H1 (cell line): ENCODE data around the gene RPL18. TPM values are rescaled to one million over a fixed set of nuclear protein-coding genes. Genes with fewer than 3 reads are reported as not detected.

Source experiments
- CTCF ChIA-PET: fragments of 300-600 bp; sonication (Branson Sonifier 250); formaldehyde crosslinking; loops from one replicate; lab custom pipeline; 2021; ENCODE audit not compliant: partially characterized antibody; lab: Charles Lee
- POLR2A ChIA-PET: fragments of 300-600 bp; sonication (Branson Sonifier 250); formaldehyde crosslinking; loops from one replicate; lab custom pipeline; 2021; ENCODE audit warnings: inconsistent platforms; ENCODE audit not compliant: partially characterized antibody; lab: Charles Lee
- DNase-seq, 2 experiments: peaks; one replicate each; pipeline versions ENCODE4 v3.0.0 to v3.0.0-alpha.2; 2010 to 2022; ENCODE audit warnings: low spot score in 2 of 2, low read depth in 1 of 2, mixed read lengths in 1 of 2
- FAIRE-seq: peaks from 2 replicates; lab custom pipeline; 2011; peaks lifted over from hg19 to GRCh38; lab: Jason Lieb, UNC
- H2AFZ ChIP-seq: 2 replicates; pipeline ENCODE4 v1.8.1; 2012; ENCODE audit warnings: low read length, inconsistent platforms
- H2AK5ac ChIP-seq: 2 replicates; pipeline ENCODE4 v1.6.1; 2013; ENCODE audit warnings: low read depth, low read length
- H2BK120ac ChIP-seq: replicated peaks from 2 replicates; pipeline ENCODE3; 2013; ENCODE audit warnings: low read depth, low read length, inconsistent platforms
- H2BK12ac ChIP-seq: 2 replicates; pipeline ENCODE4 v1.6.1; 2013; ENCODE audit warnings: low read depth, low read length
- H2BK15ac ChIP-seq: 2 replicates; pipeline ENCODE4 v1.6.1; 2013; ENCODE audit warnings: low read length
- H2BK20ac ChIP-seq: 2 replicates; pipeline ENCODE4 v1.6.1; 2013; ENCODE audit warnings: low read length
- H2BK5ac ChIP-seq: 2 replicates; pipeline ENCODE4 v1.6.1; 2013; ENCODE audit warnings: low read depth, low read length
- H3K14ac ChIP-seq: 2 replicates; pipeline ENCODE4 v1.6.1; 2013; ENCODE audit warnings: inconsistent platforms; ENCODE audit not compliant: insufficient read length
- H3K18ac ChIP-seq: 2 replicates; pipeline ENCODE4 v1.6.1; 2013; ENCODE audit warnings: low read length; ENCODE audit errors: extremely low read depth
- H3K23ac ChIP-seq: 2 replicates; pipeline ENCODE4 v1.6.1; 2013; ENCODE audit warnings: inconsistent platforms; ENCODE audit not compliant: insufficient read length
- H3K23me2 ChIP-seq: 2 replicates; pipeline ENCODE4 v1.6.1; 2013; ENCODE audit warnings: low read depth, low read length
- H3K27ac ChIP-seq: 2 replicates; pipeline ENCODE4 v1.6.1; 2011; ENCODE audit warnings: low read depth, low read length, inconsistent platforms
- H3K27me3 ChIP-seq, 4 experiments: replicated peaks in 1 of 4; 1 replicate in 1 of 4; 2 replicates in 3 of 4; pipeline versions ENCODE4 v1.6.1 to v1.8.1; 2011 to 2013; ENCODE audit warnings: low read length in 3 of 4, mild to moderate bottlenecking in 3 of 4, inconsistent platforms in 2 of 4, mixed read lengths in 2 of 4, moderate library complexity in 1 of 4; ENCODE audit not compliant: control insufficient read depth in 3 of 4, insufficient read depth in 3 of 4; ENCODE audit errors: extremely low read depth in 1 of 4
- H3K36me3 ChIP-seq, 4 experiments: 2 replicates each; pipeline versions ENCODE4 v1.6.1 to v1.8.1; 2011 to 2013; ENCODE audit warnings: mild to moderate bottlenecking in 4 of 4, low read length in 3 of 4, moderate library complexity in 2 of 4, control low read depth in 1 of 4, inconsistent platforms in 1 of 4; ENCODE audit not compliant: insufficient read depth in 4 of 4, control insufficient read depth in 2 of 4
- H3K4ac ChIP-seq: replicated peaks from 2 replicates; pipeline ENCODE3; 2013; ENCODE audit warnings: low read length, low read depth, mixed read lengths, inconsistent platforms; ENCODE audit not compliant: insufficient read length
- H3K4me1 ChIP-seq, 4 experiments: replicated peaks in 1 of 4; 1 replicate in 1 of 4; 2 replicates in 3 of 4; pipeline versions ENCODE4 v1.6.1 to v1.8.1; 2011 to 2013; ENCODE audit warnings: low read length in 3 of 4, inconsistent platforms in 2 of 4, mixed read lengths in 1 of 4; ENCODE audit not compliant: insufficient read depth in 4 of 4, control insufficient read depth in 3 of 4
- H3K4me2 ChIP-seq, 2 experiments: 2 replicates each; pipeline versions ENCODE4 v1.6.1 to v1.8.1; 2011 to 2013; ENCODE audit warnings: low read depth in 2 of 2, low read length in 2 of 2, control low read depth in 1 of 2, inconsistent platforms in 1 of 2, mild to moderate bottlenecking in 1 of 2; ENCODE audit not compliant: insufficient read depth in 1 of 2
- H3K4me3 ChIP-seq, 4 experiments: fragments of 200-600, 300-600 bp in 1 of 4; sonication (generic), shearing (Covaris generic), sonication (Bioruptor Twin) in 1 of 4; 2 replicates each; pipeline versions ENCODE4 v1.5.1 to v1.8.1; 2011 to 2016; ENCODE audit warnings: low read length in 4 of 4, low read depth in 3 of 4, control low read depth in 2 of 4, inconsistent platforms in 2 of 4, mild to moderate bottlenecking in 2 of 4, mixed read lengths in 1 of 4, moderate library complexity in 1 of 4; ENCODE audit not compliant: insufficient read depth in 2 of 4; ENCODE audit errors: extremely low read depth in 1 of 4
- H3K56ac ChIP-seq: replicated peaks from 2 replicates; pipeline ENCODE3; 2013; ENCODE audit warnings: low read depth, mild to moderate bottlenecking, mixed read lengths, low read length, inconsistent platforms; ENCODE audit not compliant: insufficient read length
- H3K79me1 ChIP-seq: 2 replicates; pipeline ENCODE4 v1.6.1; 2013; ENCODE audit warnings: low read depth, low read length, control low read depth
- H3K79me2 ChIP-seq, 2 experiments: 2 replicates each; pipeline versions ENCODE4 v1.6.1 to v1.8.1; 2012 to 2013; ENCODE audit warnings: low read length in 2 of 2, mild to moderate bottlenecking in 2 of 2, inconsistent platforms in 1 of 2; ENCODE audit not compliant: insufficient read depth in 2 of 2, control insufficient read depth in 1 of 2
- H3K9ac ChIP-seq, 4 experiments: replicated peaks in 1 of 4; 1 replicate in 1 of 4; 2 replicates in 3 of 4; pipeline versions ENCODE4 v1.6.1 to v1.8.1; 2011 to 2013; ENCODE audit warnings: low read depth in 3 of 4, low read length in 3 of 4, control low read depth in 2 of 4, mild to moderate bottlenecking in 2 of 4, moderate library complexity in 2 of 4, inconsistent platforms in 1 of 4; ENCODE audit errors: extremely low read depth in 1 of 4
- H3K9me3 ChIP-seq, 2 experiments: 2 replicates each; pipeline versions ENCODE4 v1.6.1 to v1.8.1; 2012 to 2013; ENCODE audit warnings: mild to moderate bottlenecking in 2 of 2, moderate library complexity in 2 of 2, control low read depth in 1 of 2, inconsistent platforms in 1 of 2, low read depth in 1 of 2, low read length in 1 of 2, mixed read lengths in 1 of 2; ENCODE audit not compliant: insufficient read depth in 2 of 2
- H4K20me1 ChIP-seq, 2 experiments: replicated peaks in 1 of 2; 2 replicates each; pipeline versions ENCODE3 to v1.8.1; 2011 to 2013; ENCODE audit warnings: inconsistent platforms in 2 of 2, low read length in 2 of 2, mild to moderate bottlenecking in 1 of 2; ENCODE audit not compliant: insufficient read depth in 2 of 2, control insufficient read depth in 1 of 2
- H4K5ac ChIP-seq: 2 replicates; pipeline ENCODE4 v1.6.1; 2013; ENCODE audit warnings: low read length, low read depth, mixed read lengths, inconsistent platforms; ENCODE audit not compliant: insufficient read length
- H4K8ac ChIP-seq: 2 replicates; pipeline ENCODE4 v1.8.0; 2013; ENCODE audit warnings: mild to moderate bottlenecking, moderate library complexity, low read length, inconsistent platforms; ENCODE audit not compliant: insufficient read depth; ENCODE audit errors: extremely low read depth
- H4K91ac ChIP-seq: replicated peaks from 2 replicates; pipeline ENCODE3; 2013; ENCODE audit warnings: low read length, mixed read lengths, inconsistent platforms; ENCODE audit not compliant: insufficient read length
- CTBP2 ChIP-seq: IDR thresholded peaks from 2 replicates; pipeline ENCODE4 v1.7.0; 2011; ENCODE audit warnings: borderline replicate concordance, mild to moderate bottlenecking, moderate library complexity, mixed read lengths, low read length; ENCODE audit not compliant: insufficient read depth, insufficient read length
- POLR2AphosphoS5 ChIP-seq: IDR thresholded peaks from 2 replicates; pipeline ENCODE4 v1.6.1; 2011; ENCODE audit warnings: low read depth, low read length
- WGBS, 2 experiments: shearing (Covaris generic) in 1 of 2; methylation state at CpG; one replicate each; pipeline versions ENCODE4 v1.1.6 to v1.1.7; 2013 to 2015; ENCODE audit warnings: low lambda C conversion rate in 2 of 2, mixed read lengths in 2 of 2, inconsistent platforms in 1 of 2, low coverage in 1 of 2, missing lambda C conversion rate in 1 of 2; ENCODE audit not compliant: insufficient replicate concordance in 2 of 2, insufficient coverage in 1 of 2, insufficient read length in 1 of 2; ENCODE audit errors: extremely low coverage in 1 of 2, missing lambda C conversion rate in 1 of 2; 5-methylcytosine and 5-hydroxymethylcytosine counted together
- polyA plus RNA-seq, 7 experiments: library from polyadenylated mRNA; depleted of rRNA in 3 of 7; stranded (reverse) in 5 of 7; unstranded in 2 of 7; fragments of >200 nt in 5 of 7; fragments of 200-250 nt in 2 of 7; gene quantifications; 1 replicate in 5 of 7; 2 replicates in 1 of 7; 4 replicates in 1 of 7; pipeline versions ENCODE4 v1.2.1 to v1.2.3, GENCODE V29; 2011 to 2013; ENCODE audit warnings: missing spikeins in 2 of 7, mixed read lengths in 2 of 7
- total RNA-seq: library from RNA; stranded (reverse); fragmentation: NEBNext Ultra II Directional; extraction: Animal tissue kit (Norgen Biotek cat#: 25700); gene quantifications from 2 replicates; pipeline ENCODE4 v1.2.1, GENCODE V29; 2021

RPL18 gene
- total and polyA plus RNA-seq, 2 of the 8 experiments (the other 6 are each of a cell fraction or from before 2014, with no cell fraction given) = 1,669 to 2,789 TPM

DNA sequence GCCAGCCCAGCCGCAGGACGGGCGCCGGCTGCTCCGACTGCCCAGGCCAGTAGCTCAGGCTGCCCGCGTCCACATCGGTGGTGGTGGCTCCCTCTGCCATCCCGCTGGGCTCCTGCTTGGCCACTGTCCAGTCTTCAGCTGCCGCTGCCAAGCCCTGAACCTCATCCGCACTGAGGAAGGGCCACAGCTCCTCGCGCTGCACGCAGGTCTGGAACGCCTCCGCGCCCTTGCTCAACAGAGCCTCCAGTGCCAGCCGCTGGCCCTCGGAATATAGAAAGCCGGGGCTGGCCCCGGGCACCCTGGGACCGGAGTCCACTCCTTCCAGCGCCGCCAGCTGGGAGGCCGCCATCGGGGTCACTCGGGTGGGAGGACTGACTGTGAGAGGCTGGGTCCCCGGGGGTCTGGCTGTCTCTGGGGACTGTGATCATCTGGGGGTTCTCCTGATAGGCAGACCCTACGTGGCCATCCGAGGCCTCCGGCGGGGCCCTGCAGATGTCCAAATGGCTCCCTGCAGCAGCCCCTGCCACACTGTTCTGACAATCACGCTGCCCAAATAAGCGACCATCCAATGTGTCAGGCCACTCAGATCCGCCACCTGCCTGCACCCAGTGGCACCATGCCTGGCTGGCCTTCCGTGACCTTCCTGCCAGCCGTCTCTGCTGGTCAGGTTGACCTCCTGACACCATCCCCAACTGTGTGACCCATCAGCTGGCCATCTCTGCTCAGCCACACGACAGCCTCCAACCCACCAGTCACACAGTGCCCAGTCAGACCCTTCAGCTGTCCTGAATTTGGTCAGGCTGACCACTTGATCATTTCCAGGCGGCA, 5.7 kb downstream of the RPL18 start:
- POLR2A ChIA-PET = interaction anchor here (0.8 to 30.9 kb wide), 15 partner anchors 1 to 151 kb away, joined by 3 to 788 read pairs (median 4); partner anchors contain the start of genes CA11, DBP, FAM83E and RPL18
- 90% methylated on average over 39 of the region's 39 CpGs; no CpG with 5 or more reads in 1 of the 2 experiments for WGBS, 2 experiments

More for the DNA sequence above, 5.7 kb downstream of the RPL18 start:
- FAIRE-seq = no peak
- H3K9ac ChIP-seq = peak overlapping the region in 2 of 4 experiments; percentile 25 to 50; a peak in 3 of 7 replicates
- peak overlapping the region; percentile 88; the same call in 1 of the 2 replicates for H2BK15ac ChIP-seq
- peaks cover 25 to 37% of the 10 kb centered on the region in 2 experiments for H4K20me1 ChIP-seq
- H3K18ac ChIP-seq = no peak overlapping the region
- peaks cover 4% of the 10 kb centered on the region; the same call in 1 of the 2 replicates for H3K79me1 ChIP-seq
- peaks cover 0 to 46% (median 35%) of the 10 kb centered on the region in 4 experiments; a peak in 6 of 7 replicates for H3K4me1 ChIP-seq
- peak overlapping the region; percentile 61; the same call in 1 of the 2 replicates for H2BK20ac ChIP-seq
- DNase-seq = no peak
- H2BK120ac ChIP-seq = no peak overlapping the region
- no peak for TF ChIP-seq CTBP2
- peak; percentile 89 for TF ChIP-seq POLR2AphosphoS5
- H4K5ac ChIP-seq = no peak overlapping the region
- H2BK5ac ChIP-seq = peak overlapping the region; percentile 88
- no peak overlapping the region for H3K14ac ChIP-seq
- H3K23me2 ChIP-seq = peaks cover 4% of the 10 kb centered on the region; the same call in 1 of the 2 replicates
- H3K9me3 ChIP-seq = no peaks in the 10 kb centered on the region
- peak overlapping the region; percentile 54; the same call in 1 of the 2 replicates for H2AK5ac ChIP-seq
- peaks cover 14 to 22% of the 10 kb centered on the region in 2 experiments for H3K79me2 ChIP-seq
- no peak overlapping the region for H3K4me3 ChIP-seq
- H2BK12ac ChIP-seq = peak overlapping the region; percentile 90; the same call in 1 of the 2 replicates
- H3K56ac ChIP-seq = no peak overlapping the region
- H2AFZ ChIP-seq = no peak overlapping the region
- H4K8ac ChIP-seq = 0 out of 2 replicates have a peak overlapping the region, but pooled peaks have one; percentile 54
- H3K23ac ChIP-seq = no peak overlapping the region
- H3K27me3 ChIP-seq = no peaks in the 10 kb centered on the region
- peak overlapping the region; percentile 99 for H3K4ac ChIP-seq
- H3K36me3 ChIP-seq = peaks cover 17 to 31% (median 21%) of the 10 kb centered on the region in 4 experiments
- 0 out of 4 replicates have a peak overlapping the region, but pooled peaks of 1 of the 2 experiments have one; percentile 1 for H3K4me2 ChIP-seq
- CTCF ChIA-PET = interaction anchor here (0.7 to 7.2 kb wide), 3 partner anchors 18 to 124 kb away, joined by 3 to 37 read pairs (median 4); no protein-coding TSS in a partner anchor
- peak overlapping the region; percentile 80 for H3K27ac ChIP-seq
- peak overlapping the region; percentile 71 for H4K91ac ChIP-seq
